ENCODE results near the gene COL10A1.
A peak's percentile ranks its signal among the peaks of the same experiment; 100 is the strongest.

GRCh38 chr6:116111552-116112528 lies 14.1 kb downstream of the COL10A1 start:
- TF ChIP-seq CTCF (IDR thresholded peaks at IDR 0.05; ENCODE audit: borderline replicate concordance, extremely low read depth, low read length, poor library complexity, severe bottlenecking) (peak; percentile 58), EZH2 (IDR thresholded peaks at IDR 0.05; ENCODE audit: borderline replicate concordance, low read depth, low read length, severe bottlenecking) (no peak)
